AG04450 (cell line): Measurements from ENCODE around the gene TMED1. TPM values are rescaled to one million over a fixed set of nuclear protein-coding genes. Genes with fewer than 3 reads are reported as not detected.

Experiments
- CTCF ChIA-PET: fragments of 300-600, 350-600 bp; formaldehyde crosslinking; extraction: SDS; loops from one replicate; lab custom pipeline; 2022; ENCODE audit warnings: antibody characterized with exemption, inconsistent platforms; lab: Charles Lee
- POLR2A ChIA-PET: fragments of 350-600 bp; formaldehyde crosslinking; extraction: SDS; loops from one replicate; lab custom pipeline; 2021; ENCODE audit warnings: antibody characterized with exemption, inconsistent platforms; lab: Yijun Ruan, JAX
- DNase-seq: peaks from one replicate; pipeline ENCODE4 v3.0.0-alpha.2; 2011; ENCODE audit warnings: low read depth, low spot score
- H3K27ac ChIP-seq: one replicate; pipeline ENCODE4 v1.5.1; 2012; ENCODE audit warnings: low read depth, low read length, control low read depth
- H3K27me3 ChIP-seq: one replicate; pipeline ENCODE4 v1.6.0; 2012; ENCODE audit warnings: low read length; ENCODE audit not compliant: control insufficient read depth, insufficient read depth
- H3K4me3 ChIP-seq: 2 replicates; pipeline ENCODE4 v1.5.1; 2011; ENCODE audit warnings: mild to moderate bottlenecking, low read depth, low read length, control low read depth
- H3K9me3 ChIP-seq: 2 replicates; pipeline ENCODE4 v1.5.1; 2012; ENCODE audit warnings: low read length; ENCODE audit not compliant: control insufficient read depth, insufficient read depth
- CTCF ChIP-seq: IDR thresholded peaks from 2 replicates; pipeline ENCODE4 v1.5.1; 2011; ENCODE audit warnings: low read depth, low read length, control low read depth, inconsistent platforms
- polyA plus RNA-seq: library from polyadenylated mRNA; depleted of rRNA; stranded (reverse); fragments of >200 nt; gene quantifications from 2 replicates; pipeline ENCODE4 v1.2.3, GENCODE V29; 2011

The TMED1 gene
- polyA plus RNA-seq, 1 experiment = 42.4 TPM

GRCh38 chr19:10805065-10805757 is 30.8 kb downstream of the TMED1 start:
- POLR2A ChIA-PET = no interaction called here
- H3K9me3 ChIP-seq = peaks cover 5% of the 10 kb centered on the region
- H3K27me3 ChIP-seq = no peaks in the 10 kb centered on the region
- CTCF ChIA-PET = no interaction called here
- H3K27ac ChIP-seq = no peak overlapping the region
- DNase-seq = no peak
- TF ChIP-seq CTCF = no peak
- H3K4me3 ChIP-seq = no peak overlapping the region

GRCh38 chr19:10803252-10803651 is 32.8 kb downstream of the TMED1 start:
- no peaks in the 10 kb centered on the region for H3K9me3 ChIP-seq
- ChIA-PET POLR2A (no interaction called here), CTCF (no interaction called here)
- H3K27me3 ChIP-seq = no peaks in the 10 kb centered on the region
- no peak for TF ChIP-seq CTCF
- no peak for DNase-seq
- H3K27ac ChIP-seq = no peak overlapping the region
- no peak overlapping the region for H3K4me3 ChIP-seq

- H3K4me3 ChIP-seq = no peak overlapping the region
- no peak for TF ChIP-seq CTCF
- no peak overlapping the region for H3K27ac ChIP-seq
- no peak for DNase-seq
- CTCF ChIA-PET = no interaction called here
- no peaks in the 10 kb centered on the region for H3K27me3 ChIP-seq
- H3K9me3 ChIP-seq = no peaks in the 10 kb centered on the region
- POLR2A ChIA-PET = no interaction called here
Observed at GRCh38 chr19:10802479-10802878, 33.5 kb downstream of the TMED1 start.

GRCh38 chr19:10800488-10800887 is 35.5 kb downstream of the TMED1 start:
- Histone ChIP-seq H3K27me3 (no peaks in the 10 kb centered on the region), H3K27ac (no peak overlapping the region), H3K9me3 (no peaks in the 10 kb centered on the region), H3K4me3 (no peak overlapping the region)
- no peak for TF ChIP-seq CTCF
- ChIA-PET CTCF (interaction anchor here (0.5 to 1.1 kb wide), 2 partner anchors 83 to 228 kb away, joined by 3 to 4 read pairs; partner anchors contain the start of gene DNM2), POLR2A (no interaction called here)
- DNase-seq = no peak

GRCh38 chr19:10797541-10798256 is 38.3 kb downstream of the TMED1 start:
- Histone ChIP-seq H3K9me3 (no peaks in the 10 kb centered on the region), H3K27me3 (no peaks in the 10 kb centered on the region), H3K27ac (no peak overlapping the region), H3K4me3 (no peak overlapping the region)
- no peak for DNase-seq
- no peak for TF ChIP-seq CTCF
- CTCF ChIA-PET = no interaction called here
- POLR2A ChIA-PET = no interaction called here
